Ovary (tissue), 9 donors: ENCODE data around the gene KCNH8. TPM values are rescaled to one million over a fixed set of nuclear protein-coding genes. Genes with fewer than 3 reads are reported as not detected.

Source experiments
- DNase-seq, 5 donors: peaks; one replicate each; pipeline ENCODE4 v3.0.0-alpha.2; 2019 to 2020
- H3K27ac ChIP-seq, 2 donors: fragments of 200-600 bp; one replicate each; pipeline versions ENCODE4 v1.5.1 to v1.8.0; 2019 to 2022
- H3K27me3 ChIP-seq: fragments of 200-600 bp; one replicate; pipeline ENCODE4 v1.8.0; 2022
- H3K36me3 ChIP-seq: fragments of 200-600 bp; sonication (generic); one replicate; pipeline ENCODE4 v1.5.1; 2019
- H3K4me1 ChIP-seq: one replicate; pipeline ENCODE4 v1.8.1; 2013; ENCODE audit warnings: mild to moderate bottlenecking, moderate library complexity; ENCODE audit not compliant: insufficient read depth
- H3K4me3 ChIP-seq: fragments of 200-600 bp; sonication (generic); one replicate; pipeline ENCODE4 v1.5.1; 2017
- H3K9me3 ChIP-seq, 2 donors: fragments of 200-600 bp in 1 of 2; sonication (generic) in 1 of 2; one replicate each; pipeline versions ENCODE4 v1.5.1 to v1.8.1; 2013 to 2019; ENCODE audit warnings: mild to moderate bottlenecking in 1 of 2, moderate library complexity in 1 of 2
- CTCF ChIP-seq, 3 donors: fragments of 450-650 bp in 2 of 3; fragments of 200-600 bp in 1 of 3; IDR thresholded peaks; one replicate each; pipeline versions ENCODE4 v1.5.1 to v1.8.0; 2016 to 2022; ENCODE audit warnings: antibody characterized with exemption in 3 of 3, mild to moderate bottlenecking in 1 of 3
- EP300 ChIP-seq: sonication (generic); formaldehyde crosslinking; IDR thresholded peaks from one replicate; pipeline ENCODE4 v1.6.1; 2017; ENCODE audit warnings: antibody characterized with exemption
- POLR2A ChIP-seq: fragments of 450-650 bp; IDR thresholded peaks from one replicate; pipeline ENCODE4 v1.6.1; 2017; ENCODE audit warnings: antibody characterized with exemption, mild to moderate bottlenecking, moderate library complexity
- WGBS, 3 donors: extraction: QIAGEN DNeasy Blood & Tissue Kit in 1 of 3; methylation state at CpG; one replicate each; pipeline versions ENCODE4 v1.1.5 to v1.1.7; 2013 to 2017; 5-methylcytosine and 5-hydroxymethylcytosine counted together
- intact Hi-C, 4 donors: fragments of 100-400 bp; cut with DNase I; formaldehyde crosslinking; loops; one replicate each; pipeline versions ENCODE4 v1.11.0 to v1.15.1; 2022 to 2023
- polyA plus RNA-seq, 2 donors: library from polyadenylated mRNA; stranded (reverse); fragments of 200-250 nt in 1 of 2; fragments of 350-450 nt in 1 of 2; fragmentation: Illumina TruSeq in 1 of 2; extraction: RNeasy Lipid Tissue Mini Kit (QIAGEN cat#74804) in 1 of 2; gene quantifications; one replicate each; pipeline ENCODE4 v1.2.3, GENCODE V29; 2013 to 2014
- total RNA-seq, 7 donors: library from RNA; depleted of rRNA in 2 of 7; stranded (reverse); fragments of >200 nt in 2 of 7; fragmentation: NEBNext Ultra II Directional in 3 of 7; extraction: Animal tissue kit (Norgen Biotek cat#: 25700) in 3 of 7; gene quantifications; one replicate each; pipeline versions ENCODE4 v1.1.0 to v1.2.4, GENCODE V29; 2016 to 2023
- donor health status: DM: no; HTN: no; CAD: no; lungs with moderate emphysema.
- donor health status: DM: no; HTN: no; CAD: no.
- donor health status: Bipolar disorder and iron deficiency.
- donor health status: DM: yes; HTN: yes; CAD: no.
- donor health status: DM: no; HTN: no; CAD: no.
- donor health status: DM: yes; HTN: yes; CAD: no.

The KCNH8 gene
- total and polyA plus RNA-seq, 9 donors, result 0.05 to 1.4 (median 0.17) TPM; not detected in 1

- 76 to 84% (median 81%) methylated on average over 3 of the region's 3 CpGs for WGBS, 3 donors
- TF ChIP-seq CTCF (IDR thresholded peaks at IDR 0.05) (no peak), POLR2A (no peak), EP300 (no peak)
- Histone ChIP-seq H3K9me3 (no peaks in the 10 kb centered on the region), H3K27me3 (no peaks in the 10 kb centered on the region), H3K4me1 (no peaks in the 10 kb centered on the region), H3K36me3 (no peaks in the 10 kb centered on the region), H3K27ac (no peak overlapping the region), H3K4me3 (no peak overlapping the region)
- intact Hi-C loops, result no loop called here
- DNase-seq, result no peak
Observed at GRCh38 chr3:19540464-19540863, 392.2 kb downstream of the KCNH8 start.

- no peaks in the 10 kb centered on the region for H3K9me3 ChIP-seq
- 86 to 89% (median 86%) methylated on average over 2 of the region's 2 CpGs for WGBS, 3 donors
- intact Hi-C loops, result no loop called here
Observed at GRCh38 chr3:19541284-19541683, 393.0 kb downstream of the KCNH8 start.

GRCh38 chr3:19543212-19543841 is 395.0 kb downstream of the KCNH8 start:
- Histone ChIP-seq H3K36me3 (no peaks in the 10 kb centered on the region), H3K4me1 (no peaks in the 10 kb centered on the region), H3K4me3 (no peak overlapping the region), H3K27ac (no peak overlapping the region), H3K27me3 (no peaks in the 10 kb centered on the region), H3K9me3 (no peaks in the 10 kb centered on the region)
- DNase-seq, result no peak
- intact Hi-C loops, result no loop called here
- TF ChIP-seq EP300, result no peak
- TF ChIP-seq POLR2A, result no peak
- no peak for TF ChIP-seq CTCF (IDR thresholded peaks at IDR 0.05)
- WGBS, 3 donors, result 32 to 43% (median 32%) methylated on average over 4 of the region's 4 CpGs

More at GRCh38 chr3:19541284-19541683, 393.0 kb downstream of the KCNH8 start:
- Histone ChIP-seq H3K4me1 (no peaks in the 10 kb centered on the region), H3K27ac (no peak overlapping the region), H3K36me3 (no peaks in the 10 kb centered on the region), H3K4me3 (no peak overlapping the region), H3K27me3 (no peaks in the 10 kb centered on the region)
- no peak for TF ChIP-seq CTCF (IDR thresholded peaks at IDR 0.05)
- no peak for DNase-seq

- 24 to 43% (median 26%) methylated on average over 2 of the region's 2 CpGs for WGBS, 3 donors
- Histone ChIP-seq H3K9me3 (no peaks in the 10 kb centered on the region), H3K4me3 (no peak overlapping the region), H3K27ac (no peak overlapping the region), H3K36me3 (no peaks in the 10 kb centered on the region), H3K27me3 (no peaks in the 10 kb centered on the region), H3K4me1 (no peaks in the 10 kb centered on the region)
- TF ChIP-seq EP300 (no peak), POLR2A (no peak), CTCF (IDR thresholded peaks at IDR 0.05) (no peak)
- intact Hi-C loops, result no loop called here
- DNase-seq, result no peak
Observed at GRCh38 chr3:19547665-19548464, 399.6 kb downstream of the KCNH8 start.
